Esophagus muscularis mucosa (tissue), 4 donors: Measurements from ENCODE around the gene PPP2R5B. TPM values are rescaled to one million over a fixed set of nuclear protein-coding genes. Genes with fewer than 3 reads are reported as not detected.

Experiments used
- DNase-seq: peaks from one replicate; pipeline ENCODE4 v3.0.0-alpha.2; 2017; ENCODE audit errors: extremely low spot score
- H3K27ac ChIP-seq, 4 donors: fragments of 200-600 bp; sonication (generic); replicated peaks in 1 of 4; 1 replicate in 3 of 4; 2 replicates in 1 of 4; pipeline ENCODE4 v1.5.1; 2016 to 2019; ENCODE audit warnings: mild to moderate bottlenecking in 1 of 4
- H3K27me3 ChIP-seq, 4 donors: fragments of 200-600 bp; sonication (generic); one replicate each; pipeline versions ENCODE4 v1.5.1 to v1.6.0; 2016 to 2019
- H3K36me3 ChIP-seq, 4 donors: fragments of 200-600 bp; sonication (generic); one replicate each; pipeline ENCODE4 v1.5.1; 2016 to 2019
- H3K4me1 ChIP-seq, 4 donors: fragments of 200-600 bp; sonication (generic); one replicate each; pipeline ENCODE4 v1.5.1; 2016 to 2019
- H3K4me3 ChIP-seq, 4 donors: fragments of 200-600 bp; sonication (generic); 1 replicate in 2 of 4; 2 replicates in 2 of 4; pipeline ENCODE4 v1.5.1; 2016 to 2019; ENCODE audit warnings: mild to moderate bottlenecking in 4 of 4, moderate library complexity in 1 of 4
- H3K9me3 ChIP-seq, 4 donors: fragments of 200-600 bp; sonication (generic); 1 replicate in 3 of 4; 2 replicates in 1 of 4; pipeline ENCODE4 v1.5.1; 2016 to 2019
- CTCF ChIP-seq, 3 experiments: fragments of 200-600 bp in 2 of 3; fragments of 450-650 bp in 1 of 3; sonication (generic) in 2 of 3; IDR thresholded peaks; one replicate each; pipeline ENCODE4 v1.5.1; 2017 to 2019; ENCODE audit warnings: antibody characterized with exemption in 3 of 3, mild to moderate bottlenecking in 2 of 3, moderate library complexity in 1 of 3
- EP300 ChIP-seq: sonication (generic); formaldehyde crosslinking; IDR thresholded peaks from one replicate; pipeline ENCODE4 v1.6.1; 2017; ENCODE audit warnings: antibody characterized with exemption
- POLR2A ChIP-seq: fragments of 450-650 bp; IDR thresholded peaks from one replicate; pipeline ENCODE4 v1.6.1; 2017; ENCODE audit warnings: antibody characterized with exemption, moderate library complexity, mild to moderate bottlenecking, low read depth
- POLR2AphosphoS5 ChIP-seq, 2 donors: sonication (generic); formaldehyde crosslinking; IDR thresholded peaks; one replicate each; pipeline ENCODE4 v1.6.1; 2017; ENCODE audit warnings: antibody characterized with exemption in 2 of 2
- WGBS: methylation state at CpG from one replicate; pipeline ENCODE4 v1.1.5; 2018; 5-methylcytosine and 5-hydroxymethylcytosine counted together
- intact Hi-C: fragments of 100-400 bp; cut with DNase I; formaldehyde crosslinking; loops from one replicate; pipeline ENCODE4 v1.15.1; 2023
- total RNA-seq, 4 donors: library from RNA; depleted of rRNA; stranded (reverse); fragments of >200 nt; gene quantifications; one replicate each; pipeline versions ENCODE4 v1.1.0 to v1.2.1, GENCODE V29; 2016

The PPP2R5B gene
- total RNA-seq, 4 donors from 2014 or later, result 24.1 to 38.8 (median 29.0) TPM

- intact Hi-C loops, result loop anchor here (1.0 to 10.0 kb wide), 2 partner anchors 47 to 109 kb away; no protein-coding TSS in a partner anchor
- H3K27me3 ChIP-seq, result no peaks in the 10 kb centered on the region
Observed at GRCh38 chr11:64894070-64894811, 30.2 kb upstream of the PPP2R5B start.

GRCh38 chr11:64894812-64895452 lies 29.6 kb upstream of the PPP2R5B start:
- 76% methylated on average over 10 of the region's 39 CpGs for WGBS
- TF ChIP-seq POLR2A, result no peak
- no peak for TF ChIP-seq CTCF (IDR thresholded peaks at IDR 0.05)
- TF ChIP-seq EP300, result no peak
- TF ChIP-seq POLR2AphosphoS5 (IDR thresholded peaks at IDR 0.05), result no peak

More at GRCh38 chr11:64894070-64894811, 30.2 kb upstream of the PPP2R5B start:
- Histone ChIP-seq H3K4me1 (peaks cover 11 to 25% (median 17%) of the 10 kb centered on the region in 4 donors), H3K27ac (peak overlapping the region in 1 of 4 donors; percentile 2), H3K4me3 (no peak overlapping the region), H3K9me3 (no peaks in the 10 kb centered on the region), H3K36me3 (peaks cover 16 to 49% (median 44%) of the 10 kb centered on the region in 4 donors)
- DNase-seq, result no peak
- 37% methylated on average over 7 of the region's 14 CpGs for WGBS
- TF ChIP-seq EP300, result no peak
- peak; percentile 87 to 93 (median 90) for TF ChIP-seq CTCF (IDR thresholded peaks at IDR 0.05)
- TF ChIP-seq POLR2AphosphoS5 (IDR thresholded peaks at IDR 0.05), result peak; percentile 36 to 53
- TF ChIP-seq POLR2A, result no peak

GRCh38 chr11:64896448-64897022 lies 28.0 kb upstream of the PPP2R5B start:
- TF ChIP-seq POLR2AphosphoS5 (IDR thresholded peaks at IDR 0.05), result no peak
- TF ChIP-seq CTCF (IDR thresholded peaks at IDR 0.05), result no peak
- no peak for TF ChIP-seq EP300
- TF ChIP-seq POLR2A, result no peak
- peaks cover 25 to 72% (median 67%) of the 10 kb centered on the region in 4 donors for H3K36me3 ChIP-seq
- H3K27me3 ChIP-seq, result no peaks in the 10 kb centered on the region
- intact Hi-C loops, result loop anchor here (10.0 kb wide), 1 partner anchor 112 kb away; no protein-coding TSS in a partner anchor
- peaks cover 11 to 25% (median 17%) of the 10 kb centered on the region in 4 donors for H3K4me1 ChIP-seq
- H3K27ac ChIP-seq, result no peak overlapping the region
- H3K9me3 ChIP-seq, result no peaks in the 10 kb centered on the region
- 86% methylated on average over 5 of the region's 14 CpGs for WGBS
- no peak overlapping the region for H3K4me3 ChIP-seq
- DNase-seq, result no peak

More at GRCh38 chr11:64894812-64895452, 29.6 kb upstream of the PPP2R5B start:
- Histone ChIP-seq H3K4me3 (no peak overlapping the region), H3K36me3 (peaks cover 16 to 56% (median 51%) of the 10 kb centered on the region in 4 donors), H3K27ac (no peak overlapping the region), H3K9me3 (no peaks in the 10 kb centered on the region), H3K27me3 (no peaks in the 10 kb centered on the region), H3K4me1 (peaks cover 11 to 25% (median 17%) of the 10 kb centered on the region in 4 donors)
- DNase-seq, result no peak
- intact Hi-C loops, result loop anchor here (1.0 to 10.0 kb wide), 2 partner anchors 48 to 110 kb away; no protein-coding TSS in a partner anchor

- intact Hi-C loops, result loop anchor here (10.0 kb wide), 1 partner anchor 113 kb away; no protein-coding TSS in a partner anchor
- 89% methylated on average over 11 of the region's 19 CpGs for WGBS
- H3K36me3 ChIP-seq, result peaks cover 35 to 82% (median 77%) of the 10 kb centered on the region in 4 donors
- H3K27me3 ChIP-seq, result no peaks in the 10 kb centered on the region
- no peak overlapping the region for H3K27ac ChIP-seq
- no peak overlapping the region for H3K4me3 ChIP-seq
- H3K4me1 ChIP-seq, result peaks cover 11 to 20% (median 16%) of the 10 kb centered on the region in 4 donors
- no peak for DNase-seq
- TF ChIP-seq POLR2AphosphoS5 (IDR thresholded peaks at IDR 0.05), result no peak
- no peak for TF ChIP-seq POLR2A
- TF ChIP-seq EP300, result no peak
- no peak for TF ChIP-seq CTCF (IDR thresholded peaks at IDR 0.05)
- H3K9me3 ChIP-seq, result no peaks in the 10 kb centered on the region
Observed at GRCh38 chr11:64897381-64898075, 27.0 kb upstream of the PPP2R5B start.
